DOHH2 (cell line): ENCODE measurements around the gene PAX4.
A peak's percentile ranks its signal among the peaks of the same experiment; 100 is the strongest.

Experiments used
- H3F3A ChIP-seq: fragments of 200-600 bp; sonication (generic), shearing (Covaris generic); 2 replicates; pipeline ENCODE4 v1.6.0; 2016; ENCODE audit warnings: antibody characterized with exemption, mild to moderate bottlenecking; ENCODE audit not compliant: control insufficient read depth, insufficient read depth
- H3K27ac ChIP-seq: fragments of 200-600 bp; sonication (generic); 2 replicates; pipeline ENCODE4 v1.5.1; 2014; ENCODE audit warnings: low read depth, mild to moderate bottlenecking, low read length, moderate library complexity
- H3K27me3 ChIP-seq: fragments of 200-600 bp; sonication (generic); 2 replicates; pipeline ENCODE4 v1.6.1; 2014; ENCODE audit warnings: mild to moderate bottlenecking, low read length, mixed read lengths; ENCODE audit not compliant: control insufficient read depth
- H3K36me3 ChIP-seq: fragments of 200-600 bp; sonication (generic); 2 replicates; pipeline ENCODE4 v1.6.1; 2014; ENCODE audit warnings: mild to moderate bottlenecking, low read length, moderate library complexity, mixed read lengths; ENCODE audit not compliant: control insufficient read depth
- H3K4me1 ChIP-seq: fragments of 200-600 bp; sonication (generic); 2 replicates; pipeline ENCODE4 v1.6.1; 2014; ENCODE audit warnings: mild to moderate bottlenecking, low read length, mixed read lengths; ENCODE audit not compliant: control insufficient read depth
- H3K4me2 ChIP-seq: fragments of 200-600 bp; sonication (generic); 2 replicates; pipeline ENCODE4 v1.6.0; 2014; ENCODE audit warnings: mild to moderate bottlenecking, low read length, moderate library complexity
- H3K4me3 ChIP-seq: fragments of 200-600 bp; sonication (generic); 2 replicates; pipeline ENCODE4 v1.5.1; 2014; ENCODE audit warnings: mild to moderate bottlenecking, low read length, mixed read lengths
- H3K79me2 ChIP-seq: fragments of 200-600 bp; sonication (generic); 2 replicates; pipeline ENCODE4 v1.6.1; 2014; ENCODE audit warnings: mild to moderate bottlenecking, low read length, mixed read lengths; ENCODE audit not compliant: control insufficient read depth
- H3K9me2 ChIP-seq: fragments of 200-600 bp; sonication (generic); replicated peaks from 2 replicates; pipeline ENCODE4 v1.6.1; 2014; ENCODE audit warnings: mild to moderate bottlenecking, low read length, mixed read lengths; ENCODE audit not compliant: control insufficient read depth
- H3K9me3 ChIP-seq: fragments of 200-600 bp; sonication (generic); 2 replicates; pipeline ENCODE4 v1.6.1; 2014; ENCODE audit warnings: antibody characterized with exemption, low read length, mixed read lengths; ENCODE audit not compliant: control insufficient read depth, insufficient read depth
- H4K20me1 ChIP-seq: fragments of 200-600 bp; sonication (generic); 2 replicates; pipeline ENCODE4 v1.6.0; 2014; ENCODE audit warnings: low read depth, mild to moderate bottlenecking, antibody characterized with exemption, low read length, moderate library complexity; ENCODE audit not compliant: control insufficient read depth, insufficient read depth
- CTCF ChIP-seq: fragments of 200-600 bp; sonication (generic); IDR thresholded peaks from one replicate; pipeline ENCODE4 v1.5.1; 2014; ENCODE audit warnings: antibody characterized with exemption, mild to moderate bottlenecking, low read depth, low read length; ENCODE audit not compliant: poor library complexity, severe bottlenecking
- EZH2phosphoT487 ChIP-seq: fragments of 200-600 bp; sonication (generic); IDR thresholded peaks from 2 replicates; pipeline ENCODE4 v1.6.1; 2017; ENCODE audit warnings: borderline replicate concordance, mild to moderate bottlenecking, antibody characterized with exemption, low read length, moderate library complexity, mixed read lengths

Gene PAX4

GRCh38 chr7:127600885-127601284 is 17.1 kb downstream of the PAX4 start:
- Histone ChIP-seq H3K36me3 (no peaks in the 10 kb centered on the region), H3K4me3 (no peak overlapping the region), H3F3A (no peaks in the 10 kb centered on the region), H3K79me2 (no peaks in the 10 kb centered on the region), H4K20me1 (no peaks in the 10 kb centered on the region), H3K4me2 (no peak overlapping the region), H3K9me3 (no peaks in the 10 kb centered on the region), H3K27me3 (no peaks in the 10 kb centered on the region), H3K27ac (no peak overlapping the region), H3K4me1 (no peaks in the 10 kb centered on the region), H3K9me2 (no peaks in the 10 kb centered on the region)
- TF ChIP-seq EZH2phosphoT487, result no peak
- no peak for TF ChIP-seq CTCF

GRCh38 chr7:127598318-127598717 is 19.6 kb downstream of the PAX4 start:
- H4K20me1 ChIP-seq, result no peaks in the 10 kb centered on the region
- no peaks in the 10 kb centered on the region for H3K9me2 ChIP-seq
- TF ChIP-seq CTCF, result peak; percentile 75
- TF ChIP-seq EZH2phosphoT487, result no peak
- no peaks in the 10 kb centered on the region for H3K27me3 ChIP-seq
- H3F3A ChIP-seq, result no peaks in the 10 kb centered on the region
- no peak overlapping the region for H3K4me3 ChIP-seq
- H3K9me3 ChIP-seq, result no peaks in the 10 kb centered on the region
- H3K36me3 ChIP-seq, result no peaks in the 10 kb centered on the region
- H3K4me1 ChIP-seq, result no peaks in the 10 kb centered on the region
- H3K27ac ChIP-seq, result no peak overlapping the region
- no peak overlapping the region for H3K4me2 ChIP-seq
- H3K79me2 ChIP-seq, result no peaks in the 10 kb centered on the region

GRCh38 chr7:127595737-127596136 is 22.2 kb downstream of the PAX4 start:
- H3K36me3 ChIP-seq, result peaks cover 11% of the 10 kb centered on the region
- no peaks in the 10 kb centered on the region for H3K4me1 ChIP-seq
- no peaks in the 10 kb centered on the region for H3K9me3 ChIP-seq
- H3K4me2 ChIP-seq, result no peak overlapping the region
- no peak overlapping the region for H3K4me3 ChIP-seq
- no peak for TF ChIP-seq CTCF
- no peak for TF ChIP-seq EZH2phosphoT487
- H3K9me2 ChIP-seq, result no peaks in the 10 kb centered on the region
- no peaks in the 10 kb centered on the region for H4K20me1 ChIP-seq
- no peaks in the 10 kb centered on the region for H3F3A ChIP-seq
- H3K27ac ChIP-seq, result no peak overlapping the region
- H3K79me2 ChIP-seq, result no peaks in the 10 kb centered on the region
- no peaks in the 10 kb centered on the region for H3K27me3 ChIP-seq

- H4K20me1 ChIP-seq, result peaks cover 2% of the 10 kb centered on the region; the same call in 1 of the 2 replicates
- peaks cover 21% of the 10 kb centered on the region for H3K36me3 ChIP-seq
- no peak overlapping the region for H3K27ac ChIP-seq
- no peaks in the 10 kb centered on the region for H3F3A ChIP-seq
- no peaks in the 10 kb centered on the region for H3K9me2 ChIP-seq
- H3K4me3 ChIP-seq, result no peak overlapping the region
- no peak overlapping the region for H3K4me2 ChIP-seq
- peaks cover 2% of the 10 kb centered on the region for H3K4me1 ChIP-seq
- H3K9me3 ChIP-seq, result no peaks in the 10 kb centered on the region
- TF ChIP-seq CTCF (no peak), EZH2phosphoT487 (no peak)
- peaks cover 4% of the 10 kb centered on the region for H3K79me2 ChIP-seq
- H3K27me3 ChIP-seq, result no peaks in the 10 kb centered on the region
These were observed 23.5 kb downstream of the PAX4 start for GRCh38 chr7:127594490-127594889.
